Activated naive CD8-positive, alpha-beta T cell (primary cell): ENCODE measurements around the gene TRIM17.

Source experiments
- H3K27ac Mint-ChIP-seq: one replicate; pipeline ENCODE4 v1.8.0; 2021; ENCODE audit warnings: mixed read lengths
- H3K27me3 Mint-ChIP-seq: one replicate; pipeline ENCODE4 v1.8.0; 2021; ENCODE audit warnings: mixed read lengths
- H3K36me3 Mint-ChIP-seq: one replicate; pipeline ENCODE4 v1.8.0; 2021; ENCODE audit warnings: mixed read lengths
- H3K4me1 Mint-ChIP-seq: one replicate; pipeline ENCODE4 v1.8.0; 2021; ENCODE audit warnings: low read depth, mixed read lengths
- H3K4me3 Mint-ChIP-seq: one replicate; pipeline ENCODE4 v1.8.0; 2021; ENCODE audit warnings: mild to moderate bottlenecking, mixed read lengths
- H3K9me3 Mint-ChIP-seq: one replicate; pipeline ENCODE4 v1.8.0; 2021; ENCODE audit warnings: low read depth, mixed read lengths

Gene TRIM17

DNA sequence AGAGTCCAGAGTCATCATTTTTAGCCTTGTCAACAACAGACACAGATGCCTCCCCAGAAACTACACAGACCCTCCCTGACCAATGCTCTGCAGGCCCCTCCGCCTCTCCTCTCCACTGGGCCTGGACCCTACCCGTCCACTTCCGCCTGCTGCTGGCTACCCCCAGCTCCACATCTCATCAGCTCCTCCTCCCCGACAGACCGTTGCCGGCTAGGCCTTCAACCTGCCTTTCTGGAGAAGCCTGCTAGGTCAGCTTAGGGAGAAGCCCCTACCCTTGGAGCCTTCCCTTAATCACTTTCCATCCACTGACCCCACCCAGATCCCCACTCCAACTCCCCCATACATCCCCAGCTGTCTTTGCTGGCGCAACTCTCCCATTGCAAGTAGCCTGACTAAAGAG, 1.4 kb downstream of the TRIM17 start:
- no peaks in the 10 kb centered on the region for H3K36me3 Mint-ChIP-seq
- peak overlapping the region; percentile 60 for H3K4me3 Mint-ChIP-seq
- H3K27me3 Mint-ChIP-seq = peaks cover 3% of the 10 kb centered on the region
- H3K27ac Mint-ChIP-seq = no peak overlapping the region
- no peaks in the 10 kb centered on the region for H3K9me3 Mint-ChIP-seq
- peaks cover 16% of the 10 kb centered on the region for H3K4me1 Mint-ChIP-seq

DNA sequence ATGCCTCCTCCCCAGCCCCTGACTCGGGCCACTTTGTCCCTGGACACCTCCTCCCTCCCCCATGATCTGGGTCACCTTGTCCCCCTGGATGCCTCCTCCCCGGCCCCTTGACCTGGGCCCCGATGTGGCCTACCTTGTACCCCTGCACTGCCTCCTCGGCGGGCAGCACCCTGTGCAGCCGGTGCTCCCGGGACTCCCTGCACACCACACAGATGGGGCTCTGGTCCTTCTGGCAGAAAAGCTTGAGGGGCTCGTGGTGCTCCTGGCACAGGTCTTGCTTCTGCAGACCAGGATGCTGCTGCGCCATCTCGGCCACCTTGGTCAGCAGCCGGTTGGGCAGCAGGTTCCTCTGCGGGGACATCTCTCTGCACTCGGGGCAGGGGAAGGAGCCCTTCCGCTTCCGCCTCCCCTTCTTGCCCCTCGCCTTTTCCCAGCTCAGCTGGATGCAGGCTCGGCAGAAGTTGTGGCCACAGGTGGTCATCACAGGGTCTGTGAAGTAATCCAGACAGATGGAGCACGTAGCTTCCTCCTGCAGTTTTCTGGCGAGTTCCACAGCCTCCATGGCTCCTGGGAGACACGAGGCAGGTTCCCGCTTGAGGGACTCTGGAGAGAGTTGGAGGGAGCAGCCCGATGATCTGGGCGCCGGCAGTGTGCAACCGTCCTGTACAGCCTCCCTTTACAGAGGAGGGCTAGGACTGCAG, 2.0 kb downstream of the TRIM17 start:
- no peak overlapping the region for H3K4me3 Mint-ChIP-seq
- no peaks in the 10 kb centered on the region for H3K36me3 Mint-ChIP-seq
- no peaks in the 10 kb centered on the region for H3K9me3 Mint-ChIP-seq
- H3K4me1 Mint-ChIP-seq = peaks cover 16% of the 10 kb centered on the region
- H3K27me3 Mint-ChIP-seq = peaks cover 3% of the 10 kb centered on the region
- H3K27ac Mint-ChIP-seq = no peak overlapping the region

DNA sequence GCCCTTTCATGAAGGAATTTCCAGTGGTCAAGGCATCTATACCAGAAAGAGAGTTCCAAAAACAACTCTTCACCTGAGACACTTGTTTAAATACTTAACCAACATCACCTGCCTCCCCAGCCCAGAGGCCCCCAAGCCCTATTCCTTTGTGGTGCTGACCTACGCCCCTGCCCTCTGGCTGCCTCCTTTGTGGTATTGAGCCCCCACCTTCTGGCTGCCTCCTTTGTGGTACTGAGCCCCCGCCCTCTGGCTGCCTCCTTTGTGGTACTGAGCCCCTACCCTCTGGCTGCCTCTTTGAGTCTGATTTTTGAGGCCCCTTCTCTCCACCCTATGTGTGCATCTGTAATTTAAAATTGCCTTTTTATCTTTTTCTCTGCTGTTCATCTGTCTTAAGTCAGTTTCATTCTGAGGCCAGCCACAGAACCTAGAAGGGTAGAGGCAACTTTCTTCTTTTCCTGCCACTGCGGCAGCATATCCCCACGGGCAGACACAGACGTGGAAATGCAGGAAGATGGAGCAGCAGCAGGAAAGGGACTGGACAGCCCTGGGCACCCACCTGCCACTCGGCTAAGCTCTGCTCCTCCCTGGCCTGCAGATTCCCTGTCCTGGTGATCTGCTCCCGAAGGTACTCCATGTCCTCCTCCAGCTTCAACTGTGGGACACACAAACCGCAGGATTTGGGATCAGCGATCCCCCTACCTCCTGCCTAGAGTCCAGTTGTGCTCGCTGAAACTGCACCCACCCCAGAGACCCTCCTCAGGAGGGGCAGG, 3.2 kb downstream of the TRIM17 start:
- no peak overlapping the region for H3K4me3 Mint-ChIP-seq
- H3K9me3 Mint-ChIP-seq = no peaks in the 10 kb centered on the region
- no peak overlapping the region for H3K27ac Mint-ChIP-seq
- peaks cover 19% of the 10 kb centered on the region for H3K4me1 Mint-ChIP-seq
- no peaks in the 10 kb centered on the region for H3K27me3 Mint-ChIP-seq
- no peaks in the 10 kb centered on the region for H3K36me3 Mint-ChIP-seq

DNA sequence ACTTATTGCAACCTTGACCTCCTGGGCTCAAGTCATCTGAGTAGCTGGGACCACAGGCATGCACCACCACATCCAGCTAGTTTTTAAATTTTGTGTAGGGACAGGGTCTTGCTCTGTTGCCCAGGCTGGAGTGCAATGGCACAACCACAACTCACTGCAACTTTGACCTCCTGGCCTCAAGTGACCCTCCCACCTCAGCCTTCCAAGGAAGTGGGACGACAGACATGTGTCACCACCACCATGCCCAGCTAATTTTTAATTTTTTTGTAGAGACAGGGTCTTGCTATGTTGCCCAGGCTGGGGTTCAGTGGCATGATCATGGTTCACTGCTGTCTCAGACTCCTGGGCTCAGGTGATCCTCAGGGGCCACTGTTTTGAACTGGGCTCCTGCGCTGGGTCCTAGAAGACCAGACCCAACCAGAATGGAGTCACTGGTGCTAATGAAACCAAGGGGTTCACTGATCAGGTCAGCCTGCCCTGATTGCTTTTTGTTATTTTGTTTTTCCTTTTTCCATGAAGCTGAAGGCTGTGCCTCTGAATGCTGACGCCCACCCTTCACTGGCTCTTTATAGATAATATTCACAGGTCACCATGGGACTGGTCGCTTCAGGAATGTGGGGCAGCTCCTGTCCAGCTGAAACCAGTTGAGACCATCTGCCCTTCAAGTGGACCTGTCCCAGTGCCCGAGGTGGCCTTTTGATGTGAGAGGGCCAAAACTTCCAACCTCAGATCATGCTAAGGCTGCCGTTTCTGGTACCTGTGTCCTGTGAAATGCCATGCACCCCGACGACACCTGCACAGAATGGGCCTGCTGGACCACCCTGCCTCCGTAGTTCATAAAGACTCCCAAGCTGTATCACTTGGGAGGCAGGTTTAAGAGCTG, 4.9 kb downstream of the TRIM17 start:
- Mint-ChIP-seq H3K9me3 (no peaks in the 10 kb centered on the region), H3K4me3 (no peak overlapping the region), H3K27ac (no peak overlapping the region), H3K27me3 (no peaks in the 10 kb centered on the region), H3K36me3 (no peaks in the 10 kb centered on the region), H3K4me1 (peaks cover 16% of the 10 kb centered on the region)

DNA sequence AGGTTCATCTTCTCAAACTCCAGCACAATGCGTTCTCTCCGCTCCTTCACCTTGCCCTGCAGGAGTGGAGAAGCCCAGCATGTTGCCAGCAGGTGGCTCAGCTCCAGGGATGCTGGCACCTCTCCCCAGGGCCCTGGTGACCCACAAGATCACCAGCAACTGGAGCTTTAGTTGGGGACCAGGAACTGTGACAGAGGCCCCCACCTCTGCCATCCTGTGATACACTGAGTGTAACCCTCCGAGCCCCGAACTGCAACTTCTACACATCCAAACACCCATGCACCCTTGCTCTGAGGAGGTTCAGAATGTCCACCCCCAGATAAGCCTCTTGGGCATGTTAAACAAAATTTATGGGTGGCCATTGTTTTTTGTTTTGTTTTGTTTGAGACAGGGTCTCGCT, 5.5 kb downstream of the TRIM17 start:
- Mint-ChIP-seq H3K27ac (no peak overlapping the region), H3K36me3 (no peaks in the 10 kb centered on the region), H3K9me3 (no peaks in the 10 kb centered on the region), H3K27me3 (no peaks in the 10 kb centered on the region), H3K4me1 (peaks cover 16% of the 10 kb centered on the region), H3K4me3 (no peak overlapping the region)

DNA sequence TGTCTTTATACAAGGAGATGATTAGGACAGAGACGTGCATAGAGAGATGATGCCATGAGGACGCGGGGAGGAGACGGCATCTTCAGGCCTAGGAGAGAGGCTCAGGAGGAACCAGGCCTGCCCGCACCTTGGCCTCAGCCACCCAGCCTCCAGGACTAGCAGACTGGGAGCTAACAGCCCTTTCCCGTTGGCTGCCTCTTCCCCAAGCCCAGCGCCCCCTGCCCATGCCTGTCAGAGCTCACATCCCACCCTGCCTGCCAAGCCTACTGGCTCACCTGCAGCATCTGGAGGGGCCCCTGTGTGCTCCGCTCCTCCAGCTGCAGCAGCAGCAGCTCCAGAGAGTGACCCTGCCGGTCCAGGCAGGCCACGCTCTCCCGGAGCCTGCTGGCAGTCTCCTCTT, 6.0 kb downstream of the TRIM17 start:
- no peaks in the 10 kb centered on the region for H3K36me3 Mint-ChIP-seq
- no peak overlapping the region for H3K27ac Mint-ChIP-seq
- no peak overlapping the region for H3K4me3 Mint-ChIP-seq
- no peaks in the 10 kb centered on the region for H3K27me3 Mint-ChIP-seq
- H3K4me1 Mint-ChIP-seq = peaks cover 13% of the 10 kb centered on the region
- H3K9me3 Mint-ChIP-seq = no peaks in the 10 kb centered on the region

DNA sequence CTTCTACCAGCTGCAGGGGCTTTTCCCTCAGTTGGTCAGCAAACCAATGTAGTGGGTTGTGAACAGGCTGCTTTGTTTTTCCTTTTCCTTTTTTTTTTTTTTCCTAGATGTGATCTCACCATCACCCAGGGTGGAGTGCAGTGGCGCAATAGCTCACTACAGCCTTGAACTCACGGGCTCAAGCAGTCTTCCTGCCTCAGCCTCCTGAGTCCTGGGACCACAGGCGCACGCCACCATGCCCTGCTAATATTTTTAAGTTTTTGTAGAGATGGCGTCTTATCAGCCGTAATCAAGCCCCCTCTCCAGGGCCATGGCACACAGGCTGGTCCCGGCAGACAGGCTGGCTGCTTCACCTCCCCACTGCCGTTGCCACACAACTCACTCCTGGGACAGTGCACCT, 6.6 kb downstream of the TRIM17 start:
- H3K9me3 Mint-ChIP-seq = no peaks in the 10 kb centered on the region
- H3K36me3 Mint-ChIP-seq = no peaks in the 10 kb centered on the region
- H3K27ac Mint-ChIP-seq = no peak overlapping the region
- no peak overlapping the region for H3K4me3 Mint-ChIP-seq
- H3K27me3 Mint-ChIP-seq = no peaks in the 10 kb centered on the region
- H3K4me1 Mint-ChIP-seq = peaks cover 12% of the 10 kb centered on the region

DNA sequence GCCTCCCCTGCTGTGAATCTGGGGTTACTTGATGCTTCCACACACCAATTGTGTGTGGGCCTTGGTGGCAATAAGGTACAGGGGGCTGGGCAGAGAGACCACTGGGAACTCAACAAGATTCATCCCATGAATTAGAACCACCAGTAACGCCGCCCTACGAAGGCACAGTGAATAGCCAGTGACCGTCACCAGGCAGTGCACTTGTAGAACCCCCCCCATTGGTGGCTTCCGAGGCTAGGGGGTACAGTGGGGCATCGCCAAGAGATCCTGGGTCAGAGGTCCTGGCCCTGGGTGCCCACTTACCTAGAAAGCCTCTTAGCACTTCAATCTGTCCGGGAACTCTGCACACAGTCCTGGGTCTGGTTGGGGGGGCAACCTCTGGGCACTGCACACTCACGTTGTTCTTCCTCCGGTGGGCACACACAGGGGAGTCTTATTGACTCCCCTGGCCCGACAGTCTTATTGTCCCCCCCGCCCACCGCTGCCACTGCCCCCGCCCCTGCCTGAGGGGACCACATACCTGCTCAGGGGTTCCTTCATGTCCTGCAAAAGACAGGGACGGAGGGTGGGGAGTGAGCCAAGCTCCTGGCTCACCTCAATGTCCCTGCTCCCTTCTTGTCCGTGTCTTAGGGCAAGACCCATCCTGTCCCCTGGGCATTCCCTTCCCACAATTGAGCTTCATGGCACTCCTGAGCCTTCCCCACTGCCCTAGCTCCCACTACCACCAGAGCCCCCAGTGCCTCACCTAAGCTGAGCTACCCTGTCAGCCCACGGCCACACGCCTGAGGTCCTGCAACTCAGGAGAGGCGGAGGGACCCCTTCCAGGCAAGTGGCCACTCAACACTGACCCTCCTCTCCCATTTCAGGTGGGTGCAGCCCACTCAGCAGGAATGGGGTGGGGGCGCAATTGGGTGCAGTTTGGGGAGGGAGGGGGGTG, 7.5 kb downstream of the TRIM17 start:
- Mint-ChIP-seq H3K9me3 (no peaks in the 10 kb centered on the region), H3K27me3 (no peaks in the 10 kb centered on the region), H3K27ac (no peak overlapping the region), H3K4me1 (peaks cover 21% of the 10 kb centered on the region), H3K4me3 (peak overlapping the region; percentile 13), H3K36me3 (no peaks in the 10 kb centered on the region)

DNA sequence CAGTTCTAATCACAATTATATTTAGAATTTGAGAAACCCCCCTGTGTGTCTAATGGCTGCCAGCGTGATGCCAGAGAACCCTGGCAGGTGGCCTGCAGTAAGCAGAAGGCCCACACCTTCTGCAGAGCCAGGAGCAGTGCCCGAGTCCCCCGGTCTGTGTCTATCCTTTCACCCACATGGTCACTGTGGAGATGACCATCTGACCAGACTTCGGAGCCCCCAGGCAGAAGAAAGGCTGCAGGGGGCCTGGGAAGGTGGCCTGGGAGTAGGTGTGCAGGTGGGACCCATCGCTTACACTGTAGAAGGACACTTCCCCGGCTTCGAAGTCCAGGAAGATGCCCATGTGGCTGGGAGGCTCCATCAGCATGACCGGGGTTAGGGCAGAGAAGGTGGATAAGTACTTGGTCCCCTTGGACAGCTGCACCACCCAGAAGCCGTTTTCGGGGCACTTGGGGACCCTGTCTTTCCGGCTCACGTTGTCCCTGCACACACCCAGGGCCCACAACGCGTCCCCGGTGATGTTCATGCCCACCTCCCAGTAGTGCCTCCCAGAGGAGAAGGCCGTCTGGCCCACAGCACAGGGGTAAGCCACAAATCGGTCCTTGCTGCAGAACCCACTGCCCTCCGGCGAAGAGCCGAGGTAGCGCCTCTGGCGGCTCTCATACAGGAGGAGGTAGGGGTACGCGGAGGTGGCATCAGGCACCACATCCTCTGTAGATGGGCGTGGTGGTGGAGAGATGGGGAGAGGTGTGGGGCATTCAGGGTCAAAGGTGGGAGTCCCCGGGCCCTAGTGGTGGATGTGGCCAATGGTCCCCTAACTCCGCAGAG, 8.4 kb downstream of the TRIM17 start:
- Mint-ChIP-seq H3K27me3 (no peaks in the 10 kb centered on the region), H3K4me3 (peak overlapping the region; percentile 63), H3K27ac (no peak overlapping the region), H3K36me3 (no peaks in the 10 kb centered on the region), H3K4me1 (peaks cover 30% of the 10 kb centered on the region), H3K9me3 (no peaks in the 10 kb centered on the region)

DNA sequence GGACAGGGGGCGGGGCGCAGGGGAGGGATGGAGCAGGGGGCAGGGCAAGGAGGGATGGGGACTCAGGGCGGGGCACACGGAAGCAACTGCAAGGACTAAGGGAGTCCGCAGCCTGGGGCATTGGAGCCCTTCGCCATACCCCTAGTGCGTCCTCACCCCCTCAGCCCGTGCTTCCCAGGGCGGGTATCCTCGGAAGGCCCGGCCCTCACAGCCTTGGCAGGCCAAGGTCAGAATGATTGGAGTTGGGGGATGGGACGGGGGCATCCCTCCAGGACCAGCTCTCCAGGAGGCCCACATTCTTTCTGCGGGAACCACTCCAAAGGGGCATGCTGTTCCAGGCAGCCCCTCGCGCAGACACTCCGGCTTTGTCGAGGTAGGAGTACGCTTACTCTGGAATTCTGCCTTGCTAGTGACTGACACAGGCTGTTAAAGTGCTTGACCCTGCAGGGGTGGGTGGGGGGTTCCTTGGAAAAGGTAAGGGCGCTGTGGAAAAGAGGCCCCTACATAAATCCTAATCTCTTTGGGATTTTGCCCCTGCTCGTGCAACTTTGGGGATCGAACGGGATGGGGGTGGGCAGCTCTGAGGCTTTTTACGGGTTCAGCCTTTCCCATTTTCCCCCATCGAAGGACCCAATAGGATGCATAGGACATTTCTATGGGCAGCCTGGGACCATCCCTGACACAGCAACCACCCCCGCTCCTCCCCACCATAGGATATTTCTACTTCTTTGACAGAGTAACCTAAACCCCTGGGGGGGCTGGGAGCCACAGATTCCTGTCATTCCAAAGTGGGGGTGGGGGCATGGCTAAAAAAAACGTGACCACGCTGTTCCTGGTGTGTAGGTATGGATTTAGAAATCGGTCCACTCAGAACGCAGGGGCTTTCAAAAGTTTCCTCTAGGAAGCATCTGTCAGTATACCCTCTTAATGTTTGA, 9.3 kb downstream of the TRIM17 start:
- Mint-ChIP-seq H3K27me3 (no peaks in the 10 kb centered on the region), H3K27ac (no peak overlapping the region), H3K36me3 (no peaks in the 10 kb centered on the region), H3K4me1 (peaks cover 39% of the 10 kb centered on the region), H3K4me3 (peak overlapping the region; percentile 79), H3K9me3 (no peaks in the 10 kb centered on the region)

DNA sequence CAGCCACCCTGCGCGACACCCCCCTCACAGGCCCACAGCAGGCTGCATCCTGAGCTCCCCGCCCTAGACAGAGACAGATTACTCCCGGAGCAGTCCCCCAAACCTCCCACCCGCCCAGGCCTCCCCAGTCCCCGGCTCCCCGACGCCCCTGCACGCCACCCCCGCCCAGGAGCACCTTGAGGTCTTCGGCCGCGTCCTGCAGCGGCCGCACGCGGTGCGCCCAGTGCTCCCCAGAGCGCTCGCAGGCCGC, 10.8 kb downstream of the TRIM17 start:
- peak overlapping the region; percentile 89 for H3K27ac Mint-ChIP-seq
- H3K4me3 Mint-ChIP-seq = peak overlapping the region; percentile 94
- no peaks in the 10 kb centered on the region for H3K9me3 Mint-ChIP-seq
- H3K27me3 Mint-ChIP-seq = no peaks in the 10 kb centered on the region
- peaks cover 47% of the 10 kb centered on the region for H3K4me1 Mint-ChIP-seq
- H3K36me3 Mint-ChIP-seq = no peaks in the 10 kb centered on the region

DNA sequence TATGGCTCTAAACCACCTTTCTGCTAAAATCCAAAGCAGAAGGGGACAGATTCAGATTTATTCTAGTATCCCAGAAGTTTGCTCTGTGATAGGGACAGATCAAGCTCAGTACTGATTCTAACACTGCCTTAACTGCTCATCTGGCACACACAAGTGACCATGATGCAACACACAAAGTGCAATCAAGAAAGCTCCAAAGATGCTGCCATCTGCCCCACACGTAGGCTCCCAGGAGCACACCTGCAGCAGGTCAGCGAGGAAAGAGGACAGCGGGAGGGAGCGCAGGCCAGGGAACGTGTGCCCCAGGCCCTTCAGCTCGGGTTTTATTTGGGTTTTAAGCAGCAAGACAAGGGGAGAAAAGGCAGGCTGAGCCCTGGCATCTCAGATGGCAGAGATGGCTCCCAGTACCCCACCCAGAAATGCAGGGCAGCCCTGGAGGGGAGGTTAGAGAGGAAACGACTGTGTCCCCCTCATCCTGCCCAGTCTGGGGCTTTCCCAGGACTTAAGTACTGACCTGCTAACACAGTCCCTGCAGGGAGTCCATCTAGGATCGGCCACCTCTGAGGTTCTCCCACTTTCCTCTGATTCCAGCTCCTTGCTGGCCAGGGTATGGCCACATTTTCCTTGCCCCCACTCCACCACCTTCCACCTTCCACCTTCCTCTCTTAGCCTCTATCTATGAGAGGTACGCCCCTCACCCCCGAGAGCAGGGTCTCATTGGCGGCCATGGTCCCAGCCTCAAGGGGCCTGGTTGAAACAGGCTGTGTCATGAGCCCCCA, 11.3 kb downstream of the TRIM17 start:
- Mint-ChIP-seq H3K27ac (peak overlapping the region; percentile 89), H3K9me3 (no peaks in the 10 kb centered on the region), H3K27me3 (no peaks in the 10 kb centered on the region), H3K36me3 (no peaks in the 10 kb centered on the region), H3K4me1 (peaks cover 50% of the 10 kb centered on the region), H3K4me3 (peak overlapping the region; percentile 94)
